GM20000 (cell line): ENCODE measurements around the gene HABP2.

ENCODE experiments used
- DNase-seq: peaks from one replicate; pipeline ENCODE4 v3.0.0; 2012; ENCODE audit warnings: low spot score
- CTCF ChIP-seq: IDR thresholded peaks from 2 replicates; pipeline ENCODE4 v1.5.1; 2012; ENCODE audit warnings: mild to moderate bottlenecking, control low read depth; ENCODE audit errors: extremely low read depth, missing control alignments

HABP2 gene

GRCh38 chr10:113516061-113516460, 36.8 kb upstream of the HABP2 start:
- TF ChIP-seq CTCF = no peak
- DNase-seq = no peak

- DNase-seq = no peak
- no peak for TF ChIP-seq CTCF
Measured at GRCh38 chr10:113517165-113517900, 35.5 kb upstream of the HABP2 start.

GRCh38 chr10:113517901-113518260, 35.0 kb upstream of the HABP2 start:
- TF ChIP-seq CTCF = no peak
- no peak for DNase-seq

GRCh38 chr10:113518415-113518814, 34.4 kb upstream of the HABP2 start:
- no peak for DNase-seq
- TF ChIP-seq CTCF = no peak

- no peak for DNase-seq
- no peak for TF ChIP-seq CTCF
Measured at GRCh38 chr10:113518816-113519591, 33.8 kb upstream of the HABP2 start.

- no peak for DNase-seq
- TF ChIP-seq CTCF = no peak
Measured at GRCh38 chr10:113519681-113520115, 33.2 kb upstream of the HABP2 start.

- DNase-seq = no peak
- no peak for TF ChIP-seq CTCF
Measured at GRCh38 chr10:113520261-113520660, 32.6 kb upstream of the HABP2 start.
